ENCODE data around the gene TGFB3. TPM values are rescaled to one million over a fixed set of nuclear protein-coding genes. Genes with fewer than 3 reads are reported as not detected.

Gene TGFB3
- total and polyA plus RNA-seq, 12 donors, result 12.7 to 102 (median 45.0) TPM

- no peak overlapping the region for H3K4me3 ChIP-seq
- WGBS, 4 donors, result 74 to 90% (median 79%) methylated on average over 2 of the region's 2 CpGs
- H3K4me1 ChIP-seq (replicated peaks in 1 of 2), result no peaks in the 10 kb centered on the region
- H3K27me3 ChIP-seq, result no peaks in the 10 kb centered on the region
- intact Hi-C loops (cut with DNase I), result no loop called here
- TF ChIP-seq POLR2A (IDR thresholded peaks at IDR 0.05) (no peak), CTCF (IDR thresholded peaks at IDR 0.05) (no peak)
- no peak overlapping the region for H3K27ac ChIP-seq
- H3K36me3 ChIP-seq (replicated peaks in 1 of 2), result peaks cover 0 to 29% of the 10 kb centered on the region in 2 donors
- DNase-seq, result no peak
- H3K9me3 ChIP-seq (replicated peaks in 1 of 3), result peaks cover 0 to 9% (median 0%) of the 10 kb centered on the region in 3 donors
Measured at GRCh38 chr14:76006253-76006652, 24.5 kb upstream of the TGFB3 start.

GRCh38 chr14:76002383-76002782 lies 20.6 kb upstream of the TGFB3 start:
- peaks cover 0 to 37% of the 10 kb centered on the region in 2 donors for H3K36me3 ChIP-seq (replicated peaks in 1 of 2)
- WGBS, 4 donors, result 65 to 88% (median 82%) methylated on average over 1 of the region's 1 CpG
- TF ChIP-seq POLR2A (IDR thresholded peaks at IDR 0.05) (no peak), CTCF (IDR thresholded peaks at IDR 0.05) (no peak)
- DNase-seq, result no peak
- no peaks in the 10 kb centered on the region for H3K27me3 ChIP-seq
- H3K4me3 ChIP-seq, result no peak overlapping the region
- peaks cover 0 to 9% (median 0%) of the 10 kb centered on the region in 3 donors for H3K9me3 ChIP-seq (replicated peaks in 1 of 3)
- H3K27ac ChIP-seq, result no peak overlapping the region
- peaks cover 0 to 4% of the 10 kb centered on the region in 2 donors for H3K4me1 ChIP-seq (replicated peaks in 1 of 2)
- intact Hi-C loops (cut with DNase I), result no loop called here

GRCh38 chr14:75999511-76000190 lies 17.9 kb upstream of the TGFB3 start:
- H3K36me3 ChIP-seq (replicated peaks in 1 of 2), result peaks cover 0 to 31% of the 10 kb centered on the region in 2 donors
- TF ChIP-seq CTCF (IDR thresholded peaks at IDR 0.05), result no peak
- TF ChIP-seq POLR2A (IDR thresholded peaks at IDR 0.05), result no peak
- no peak overlapping the region for H3K27ac ChIP-seq

GRCh38 chr14:75996488-75996887 lies 14.7 kb upstream of the TGFB3 start:
- no peaks in the 10 kb centered on the region for H3K9me3 ChIP-seq (replicated peaks in 1 of 3)
- 69 to 81% (median 75%) methylated on average over 1 of the region's 1 CpG for whole genome bisulfite sequencing, 4 donors
- peak overlapping the region in 3 of 5 donors; percentile 56 to 72 (median 64) for H3K27ac ChIP-seq
- peaks cover 0 to 4% of the 10 kb centered on the region in 2 donors for H3K4me1 ChIP-seq (replicated peaks in 1 of 2)
- H3K36me3 ChIP-seq (replicated peaks in 1 of 2), result peaks cover 0 to 25% of the 10 kb centered on the region in 2 donors
- intact Hi-C loops (cut with DNase I), result no loop called here
- TF ChIP-seq POLR2A (IDR thresholded peaks at IDR 0.05) (no peak), CTCF (IDR thresholded peaks at IDR 0.05) (no peak)
- no peak overlapping the region for H3K4me3 ChIP-seq
- no peak for DNase-seq
- no peaks in the 10 kb centered on the region for H3K27me3 ChIP-seq

More at GRCh38 chr14:75999511-76000190, 17.9 kb upstream of the TGFB3 start:
- no peak for DNase-seq
- Histone ChIP-seq H3K4me1 (replicated peaks in 1 of 2) (peaks cover 0 to 4% of the 10 kb centered on the region in 2 donors), H3K27me3 (no peaks in the 10 kb centered on the region), H3K9me3 (replicated peaks in 1 of 3) (peaks cover 0 to 3% (median 0%) of the 10 kb centered on the region in 3 donors), H3K4me3 (no peak overlapping the region)
- WGBS, 4 donors, result 80 to 92% (median 91%) methylated on average over 6 of the region's 6 CpGs
- intact Hi-C loops (cut with DNase I), result no loop called here

All from adrenal gland (tissue), 12 donors.